GM12864 (cell line): Measurements from ENCODE around the gene ADAM19.

Experiments
- DNase-seq: peaks from one replicate; pipeline ENCODE4 v3.0.0-alpha.2; 2011; ENCODE audit warnings: low read depth
- H3K4me3 ChIP-seq: 2 replicates; pipeline ENCODE4 v1.5.1; 2011; ENCODE audit warnings: mild to moderate bottlenecking, low read depth, low read length, control low read depth
- TF ChIP-seq, protein P1 (sequence below): IDR thresholded peaks from 2 replicates; pipeline ENCODE4 v1.5.1; 2011; ENCODE audit warnings: low read depth, mild to moderate bottlenecking, moderate library complexity, low read length, control low read depth, inconsistent platforms; ENCODE audit errors: missing control alignments

Gene ADAM19

DNA sequence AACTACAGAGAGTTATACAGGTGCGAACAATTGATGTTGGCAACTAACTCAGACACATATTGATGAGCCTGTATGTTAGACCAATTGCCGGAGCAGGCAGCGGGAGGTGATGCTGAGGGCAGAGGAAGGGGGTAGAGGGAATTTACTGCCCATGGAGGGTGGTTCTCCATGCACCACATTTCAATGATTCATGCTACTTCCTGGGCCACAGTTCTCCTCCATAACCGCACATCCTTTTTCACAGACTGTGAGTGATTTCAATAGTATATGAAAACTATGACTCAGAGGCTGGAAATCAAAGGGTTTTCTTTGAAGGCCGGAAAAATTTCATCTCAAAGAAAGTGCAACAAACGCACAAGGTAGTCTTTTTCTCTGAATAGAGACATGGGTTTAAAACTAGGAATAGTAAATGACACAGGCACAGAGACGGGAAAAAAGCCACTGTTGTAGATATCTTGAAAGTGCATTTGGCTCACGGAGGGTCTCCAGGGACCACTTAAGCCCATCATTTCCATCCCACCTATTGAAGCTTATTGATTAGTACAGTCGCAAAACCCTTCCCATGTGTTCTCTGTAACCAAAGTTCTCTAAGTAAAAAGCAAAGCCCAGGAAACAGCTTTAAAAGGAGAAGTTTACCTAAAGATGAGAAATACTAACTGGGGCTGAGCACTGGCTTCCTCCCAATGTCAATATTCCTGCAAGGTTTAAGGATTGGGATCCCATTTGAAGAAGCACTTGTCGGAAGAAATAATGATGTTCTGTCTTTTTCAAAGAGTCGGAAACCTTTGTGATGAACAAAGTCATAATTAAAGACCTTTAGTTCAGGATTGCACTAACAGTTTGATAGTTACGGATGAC is 28.0 kb upstream of the ADAM19 start:
- TF ChIP-seq, protein P1, sequence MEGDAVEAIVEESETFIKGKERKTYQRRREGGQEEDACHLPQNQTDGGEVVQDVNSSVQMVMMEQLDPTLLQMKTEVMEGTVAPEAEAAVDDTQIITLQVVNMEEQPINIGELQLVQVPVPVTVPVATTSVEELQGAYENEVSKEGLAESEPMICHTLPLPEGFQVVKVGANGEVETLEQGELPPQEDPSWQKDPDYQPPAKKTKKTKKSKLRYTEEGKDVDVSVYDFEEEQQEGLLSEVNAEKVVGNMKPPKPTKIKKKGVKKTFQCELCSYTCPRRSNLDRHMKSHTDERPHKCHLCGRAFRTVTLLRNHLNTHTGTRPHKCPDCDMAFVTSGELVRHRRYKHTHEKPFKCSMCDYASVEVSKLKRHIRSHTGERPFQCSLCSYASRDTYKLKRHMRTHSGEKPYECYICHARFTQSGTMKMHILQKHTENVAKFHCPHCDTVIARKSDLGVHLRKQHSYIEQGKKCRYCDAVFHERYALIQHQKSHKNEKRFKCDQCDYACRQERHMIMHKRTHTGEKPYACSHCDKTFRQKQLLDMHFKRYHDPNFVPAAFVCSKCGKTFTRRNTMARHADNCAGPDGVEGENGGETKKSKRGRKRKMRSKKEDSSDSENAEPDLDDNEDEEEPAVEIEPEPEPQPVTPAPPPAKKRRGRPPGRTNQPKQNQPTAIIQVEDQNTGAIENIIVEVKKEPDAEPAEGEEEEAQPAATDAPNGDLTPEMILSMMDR, result no peak
- no peak overlapping the region for H3K4me3 ChIP-seq
- DNase-seq, result no peak

DNA sequence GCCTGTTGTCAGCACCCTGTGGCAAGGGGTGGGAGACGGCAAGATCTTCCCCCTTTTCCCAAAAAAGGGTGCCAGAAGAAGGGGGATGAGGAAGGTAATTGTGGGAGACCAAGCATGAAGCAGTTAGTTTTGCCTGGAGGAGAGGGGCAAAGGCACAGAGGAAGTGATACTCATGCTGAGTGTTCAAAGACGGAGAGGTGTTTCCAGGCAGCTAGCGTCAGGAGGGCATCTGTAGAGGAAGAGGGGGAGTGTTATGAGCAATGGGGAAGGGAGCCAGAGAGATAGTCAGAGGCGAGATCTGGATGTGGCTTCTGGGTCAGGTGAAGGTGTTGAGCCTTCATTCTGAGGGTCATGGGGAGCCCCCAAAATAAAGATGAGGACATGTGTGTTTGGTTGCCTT is 26.9 kb upstream of the ADAM19 start:
- DNase-seq, result no peak
- H3K4me3 ChIP-seq, result no peak overlapping the region
- TF ChIP-seq, protein P1, result no peak

DNA sequence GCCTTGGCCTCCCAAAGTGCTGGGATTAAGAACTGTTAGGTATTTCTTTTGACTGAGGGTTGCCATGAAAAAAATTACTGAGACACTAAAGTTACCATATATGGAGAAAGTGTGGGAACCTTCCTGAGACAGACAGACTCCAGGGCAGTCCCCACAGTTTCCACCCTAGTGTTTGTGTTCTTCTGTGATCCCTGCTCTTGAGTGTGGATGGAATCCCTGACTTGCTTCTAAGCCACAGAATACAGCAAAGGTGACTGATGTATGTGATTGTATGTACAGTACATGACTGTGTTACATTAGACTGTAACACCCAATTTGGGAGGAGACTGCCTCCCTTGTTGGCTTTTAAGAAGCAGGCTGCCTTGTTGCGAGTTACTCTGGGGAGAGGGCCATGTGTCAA is 24.7 kb upstream of the ADAM19 start:
- H3K4me3 ChIP-seq, result no peak overlapping the region
- DNase-seq, result no peak
- TF ChIP-seq, protein P1, result no peak

DNA sequence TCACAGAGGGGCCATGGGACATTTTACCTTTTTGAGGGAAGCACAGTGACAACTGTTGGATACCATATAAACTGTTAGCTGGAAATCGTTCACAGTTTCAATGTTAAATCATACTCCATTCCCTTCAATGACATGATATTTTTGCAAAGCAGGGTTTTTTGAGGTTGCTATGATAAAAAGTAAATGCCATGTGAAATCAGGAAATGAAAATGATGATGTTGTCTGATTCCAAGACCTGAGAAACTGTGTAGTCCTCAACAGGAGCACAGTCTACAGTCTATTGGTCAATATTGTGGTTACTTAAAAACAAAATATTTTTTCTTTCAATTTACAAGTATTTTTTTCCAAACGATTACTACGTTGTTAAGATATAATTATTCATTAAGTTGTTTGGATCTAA is 24.0 kb upstream of the ADAM19 start:
- no peak for DNase-seq
- TF ChIP-seq, protein P1, result no peak
- no peak overlapping the region for H3K4me3 ChIP-seq

DNA sequence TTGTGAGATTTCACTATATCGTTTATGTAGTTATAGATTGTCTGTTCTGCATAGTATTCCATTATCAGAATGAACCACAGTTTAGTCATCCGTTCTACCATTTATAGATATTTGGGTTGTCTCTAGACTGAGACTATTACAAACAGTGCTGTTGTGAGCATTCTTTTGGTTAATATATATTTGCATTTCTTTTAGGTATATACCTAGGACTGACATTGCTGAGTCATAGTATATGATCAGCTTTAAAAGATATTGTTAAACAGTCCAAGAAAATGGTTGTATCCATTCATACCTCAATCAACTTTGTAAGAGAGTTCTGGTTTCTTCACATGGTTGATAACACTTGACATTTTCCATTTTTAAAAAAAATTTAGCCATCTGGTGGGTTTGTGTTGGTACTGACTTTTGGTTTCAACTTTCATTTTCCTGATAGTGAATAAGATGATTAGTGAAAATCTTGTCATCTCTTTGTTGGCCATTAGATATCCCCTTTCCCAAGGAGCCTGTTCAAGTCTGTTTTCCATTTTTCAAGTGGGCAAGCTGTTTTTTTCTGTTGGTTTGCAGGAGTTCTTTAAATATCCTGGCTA is 22.9 kb upstream of the ADAM19 start:
- DNase-seq, result no peak
- TF ChIP-seq, protein P1, result no peak
- no peak overlapping the region for H3K4me3 ChIP-seq

DNA sequence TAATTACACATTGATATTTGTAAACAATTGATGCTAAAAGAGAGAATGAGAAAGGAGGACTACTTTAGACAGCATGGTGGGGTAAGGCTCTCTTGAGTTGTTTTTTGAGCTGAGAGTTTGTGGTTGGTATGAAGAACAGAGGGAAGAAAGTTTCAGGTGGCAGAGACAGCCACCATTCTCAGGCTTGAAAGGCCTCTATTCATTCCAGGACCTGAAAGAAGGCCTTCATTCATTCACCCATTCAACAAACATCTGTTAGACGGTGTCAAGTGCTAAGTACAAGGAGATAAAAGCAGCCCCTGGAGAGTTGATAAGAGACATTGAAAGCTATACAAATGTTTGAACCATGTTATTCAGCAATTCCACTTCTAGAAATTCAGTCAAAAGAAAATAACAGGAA is 21.7 kb upstream of the ADAM19 start:
- no peak for DNase-seq
- TF ChIP-seq, protein P1, result no peak
- no peak overlapping the region; the same call in 1 of the 2 replicates for H3K4me3 ChIP-seq
